HFFc6 (cell line): Measurements from ENCODE around the gene KLRG1. TPM values are rescaled to one million over a fixed set of nuclear protein-coding genes. Genes with fewer than 3 reads are reported as not detected.

ENCODE experiments used
- DNase-seq: peaks from one replicate; pipeline ENCODE4 v3.0.0-alpha.2; 2018
- H3K27ac Mint-ChIP-seq: 2 replicates; pipeline ENCODE4 v1.8.0; 2020; ENCODE audit warnings: mild to moderate bottlenecking, mixed read lengths
- H3K27me3 Mint-ChIP-seq: 2 replicates; pipeline ENCODE4 v1.8.0; 2021; ENCODE audit warnings: mild to moderate bottlenecking, moderate library complexity, mixed read lengths; ENCODE audit not compliant: insufficient read depth
- H3K36me3 Mint-ChIP-seq: 2 replicates; pipeline ENCODE4 v1.8.0; 2021; ENCODE audit warnings: low read depth, mixed read lengths
- H3K4me1 Mint-ChIP-seq: 2 replicates; pipeline ENCODE4 v1.8.0; 2020; ENCODE audit warnings: low read depth, mixed read lengths
- H3K4me3 Mint-ChIP-seq: 2 replicates; pipeline ENCODE4 v1.8.0; 2020; ENCODE audit warnings: mild to moderate bottlenecking, moderate library complexity, mixed read lengths
- H3K9me3 Mint-ChIP-seq: 2 replicates; pipeline ENCODE4 v1.8.0; 2020; ENCODE audit warnings: mild to moderate bottlenecking, mixed read lengths
- CTCF ChIP-seq: fragments of 200-600 bp; sonication (generic); IDR thresholded peaks from 2 replicates; pipeline ENCODE4 v1.5.0; 2021; ENCODE audit warnings: antibody characterized with exemption, mild to moderate bottlenecking
- total RNA-seq, 6 experiments: library from RNA; stranded (reverse); fragmentation: NEBNext Ultra II Directional; extraction: Animal tissue kit (Norgen Biotek cat#: 25700); gene quantifications; 2 replicates in 1 of 6; 3 replicates in 5 of 6; pipeline ENCODE4 v1.2.3, GENCODE V29; 2021

Gene KLRG1
- total RNA-seq, 6 experiments from 2014 or later = 0.25 to 0.26 TPM; not detected in 4

GRCh38 chr12:9034095-9034494, 44.7 kb downstream of the KLRG1 start:
- no peaks in the 10 kb centered on the region; the same call in 1 of the 2 replicates for H3K9me3 Mint-ChIP-seq
- no peak for DNase-seq
- no peaks in the 10 kb centered on the region for H3K4me1 Mint-ChIP-seq
- TF ChIP-seq CTCF = no peak
- H3K4me3 Mint-ChIP-seq = no peak overlapping the region
- no peak overlapping the region for H3K27ac Mint-ChIP-seq
- H3K36me3 Mint-ChIP-seq = no peaks in the 10 kb centered on the region
- peaks cover 2% of the 10 kb centered on the region; the same call in 1 of the 2 replicates for H3K27me3 Mint-ChIP-seq

GRCh38 chr12:9036227-9036626, 46.9 kb downstream of the KLRG1 start:
- H3K9me3 Mint-ChIP-seq = no peaks in the 10 kb centered on the region

GRCh38 chr12:9037431-9037830, 48.1 kb downstream of the KLRG1 start:
- Mint-ChIP-seq H3K27me3 (peaks cover 2% of the 10 kb centered on the region; the same call in 1 of the 2 replicates), H3K9me3 (no peaks in the 10 kb centered on the region), H3K27ac (no peak overlapping the region), H3K4me3 (no peak overlapping the region), H3K4me1 (no peaks in the 10 kb centered on the region), H3K36me3 (no peaks in the 10 kb centered on the region)
- DNase-seq = no peak
- TF ChIP-seq CTCF = no peak

More at GRCh38 chr12:9036227-9036626, 46.9 kb downstream of the KLRG1 start:
- TF ChIP-seq CTCF = no peak
- Mint-ChIP-seq H3K4me3 (no peak overlapping the region), H3K27me3 (peaks cover 2% of the 10 kb centered on the region; the same call in 1 of the 2 replicates), H3K4me1 (no peaks in the 10 kb centered on the region), H3K36me3 (no peaks in the 10 kb centered on the region), H3K27ac (no peak overlapping the region)
- DNase-seq = no peak

GRCh38 chr12:9039397-9039977, 50.1 kb downstream of the KLRG1 start:
- Mint-ChIP-seq H3K4me1 (no peaks in the 10 kb centered on the region), H3K36me3 (no peaks in the 10 kb centered on the region), H3K9me3 (no peaks in the 10 kb centered on the region), H3K4me3 (no peak overlapping the region), H3K27ac (no peak overlapping the region), H3K27me3 (peaks cover 5% of the 10 kb centered on the region; the same call in 1 of the 2 replicates)
- TF ChIP-seq CTCF = peak; percentile 86
- DNase-seq = peak; percentile 62

- Mint-ChIP-seq H3K36me3 (no peaks in the 10 kb centered on the region), H3K9me3 (no peaks in the 10 kb centered on the region)
- no peak for TF ChIP-seq CTCF
These were observed 51.3 kb downstream of the KLRG1 start for GRCh38 chr12:9040484-9041186.

More at GRCh38 chr12:9040484-9041186, 51.3 kb downstream of the KLRG1 start:
- H3K27me3 Mint-ChIP-seq = peaks cover 4% of the 10 kb centered on the region; the same call in 1 of the 2 replicates
- DNase-seq = no peak
- no peak overlapping the region for H3K27ac Mint-ChIP-seq
- no peaks in the 10 kb centered on the region for H3K4me1 Mint-ChIP-seq
- H3K4me3 Mint-ChIP-seq = no peak overlapping the region
